ENCODE data around the gene BRD9.
A peak's percentile ranks its signal among the peaks of the same experiment; 100 is the strongest.
"Not testable (repeated sequence)": the region's sequence is repeated elsewhere in the genome, so short reads cannot be mapped to it uniquely, and the experiment has no call there.

The BRD9 gene

DNA sequence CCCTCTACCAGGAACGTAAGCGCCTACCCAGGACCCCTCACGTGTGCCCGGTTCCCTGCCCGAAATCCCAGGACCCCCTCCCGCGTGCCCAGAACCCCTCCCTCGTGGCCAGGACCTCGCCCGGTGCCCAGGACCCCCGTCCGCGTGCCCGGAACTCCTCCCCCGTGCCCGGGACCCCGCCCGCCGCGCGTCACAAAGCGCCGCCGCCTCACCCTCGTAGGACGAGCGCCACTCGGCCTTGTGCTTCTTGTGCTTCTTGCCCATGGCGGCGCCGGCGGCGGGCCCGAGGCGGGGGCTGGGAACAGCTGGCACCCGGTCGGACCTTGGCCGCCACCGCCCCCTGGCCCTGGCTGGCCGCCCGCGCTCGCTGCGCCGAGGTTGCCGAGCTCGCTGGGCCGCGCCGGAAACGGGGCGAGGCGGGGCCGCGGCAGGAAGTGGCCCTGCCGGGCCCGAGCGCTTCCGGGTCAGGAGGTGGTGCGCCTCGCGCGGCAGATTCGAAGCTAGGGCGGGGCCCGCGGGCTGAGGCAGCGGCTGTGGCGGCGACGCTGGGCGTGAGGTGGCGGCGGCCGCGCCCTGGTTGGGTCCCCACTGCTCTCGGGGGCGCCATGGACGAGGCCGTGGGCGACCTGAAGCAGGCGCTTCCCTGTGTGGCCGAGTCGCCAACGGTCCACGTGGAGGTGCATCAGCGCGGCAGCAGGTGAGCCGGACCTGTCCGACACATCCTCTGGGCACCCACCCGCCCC, at the start of gene BRD9, which contains the start of gene TRIP13:
Gene BRD9, minus strand, starts transcription at position 408 of the 743 bp plus-strand sequence. Its CDS starts 144 bp downstream, at position 264.
Gene TRIP13, plus strand, starts transcription at position 491 of the 743 bp plus-strand sequence. Its CDS starts 115 bp downstream, at position 606.
- DNase-seq, result peak; percentile 70

DNA sequence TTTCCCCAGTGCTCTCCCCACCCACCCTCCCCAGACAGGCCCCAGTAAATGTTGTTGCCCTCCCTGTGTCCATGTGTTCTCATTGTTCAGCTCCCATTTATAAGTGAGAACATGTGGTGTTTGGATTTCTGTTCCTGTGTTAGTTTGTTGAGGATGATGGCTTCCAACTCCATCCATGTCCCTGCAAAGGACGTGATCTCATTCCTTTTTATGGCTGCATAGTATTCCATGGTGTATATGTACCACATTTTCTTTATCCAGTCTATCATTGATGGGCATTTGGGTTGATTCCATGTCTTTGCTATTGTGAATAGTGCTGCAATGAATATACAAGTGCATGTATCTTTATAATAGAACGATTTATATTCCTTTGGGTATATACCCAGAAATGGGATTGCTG, 48.1 kb upstream of the BRD9 start:
- DNase-seq, result not testable (repeated sequence)

DNA sequence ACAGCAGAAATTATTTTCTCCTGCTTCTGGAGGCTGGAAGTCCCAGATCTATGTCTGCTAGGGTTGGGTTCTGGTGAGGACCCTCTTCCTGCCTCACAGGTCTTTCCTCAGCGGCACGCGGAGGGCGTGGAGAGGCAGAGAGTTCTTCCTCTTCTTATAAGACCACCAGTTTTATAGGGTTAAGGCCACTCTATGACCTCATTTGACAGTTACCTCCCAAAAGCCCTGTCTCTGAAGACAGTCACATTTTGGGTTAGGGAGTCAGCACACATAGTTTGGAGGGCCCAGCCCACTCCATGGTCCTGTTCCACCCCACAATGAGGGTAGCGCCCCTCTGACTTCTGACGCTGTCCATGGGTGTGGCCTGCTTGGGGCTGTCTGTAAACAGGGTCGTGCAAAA, 46.8 kb upstream of the BRD9 start:
- no peak for DNase-seq

DNA sequence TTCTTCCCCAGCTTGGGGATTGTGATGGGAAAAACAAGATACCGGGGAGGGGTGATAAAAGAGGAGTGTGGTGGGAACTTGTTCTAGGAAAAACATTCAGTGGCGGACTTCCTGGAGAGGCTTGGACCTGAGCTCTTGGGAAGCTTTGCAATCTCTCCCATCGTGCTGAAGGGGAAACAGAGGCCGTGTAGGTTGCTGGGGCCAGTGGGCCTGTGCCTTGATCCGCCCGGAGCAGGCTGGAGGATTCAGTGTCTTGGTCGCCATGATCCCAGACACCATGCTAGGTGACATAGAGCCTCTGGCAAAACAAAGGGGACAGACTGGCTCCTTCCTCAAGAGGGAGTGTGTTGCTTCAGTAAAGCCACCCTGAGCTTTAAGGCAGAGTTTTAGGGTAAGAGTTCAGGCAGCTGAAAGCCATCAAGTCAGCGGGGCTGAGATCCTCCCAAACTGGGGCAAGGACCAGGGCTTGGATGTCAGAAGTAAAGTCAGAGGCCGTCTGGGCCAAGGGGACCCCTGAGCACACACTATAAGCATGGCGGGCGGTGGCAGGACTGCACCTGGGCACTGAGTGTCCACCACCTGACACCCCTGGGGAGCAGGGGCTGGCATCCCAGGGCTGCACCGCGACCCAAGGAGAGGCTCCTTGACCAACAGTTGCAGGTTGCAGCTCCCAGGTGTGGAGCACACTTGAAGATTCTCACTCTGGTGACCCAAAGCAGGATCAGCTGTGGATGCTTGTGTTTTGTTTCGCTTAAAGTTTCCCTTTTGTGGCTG, 44.7 kb upstream of the BRD9 start:
- no peak for DNase-seq

DNA sequence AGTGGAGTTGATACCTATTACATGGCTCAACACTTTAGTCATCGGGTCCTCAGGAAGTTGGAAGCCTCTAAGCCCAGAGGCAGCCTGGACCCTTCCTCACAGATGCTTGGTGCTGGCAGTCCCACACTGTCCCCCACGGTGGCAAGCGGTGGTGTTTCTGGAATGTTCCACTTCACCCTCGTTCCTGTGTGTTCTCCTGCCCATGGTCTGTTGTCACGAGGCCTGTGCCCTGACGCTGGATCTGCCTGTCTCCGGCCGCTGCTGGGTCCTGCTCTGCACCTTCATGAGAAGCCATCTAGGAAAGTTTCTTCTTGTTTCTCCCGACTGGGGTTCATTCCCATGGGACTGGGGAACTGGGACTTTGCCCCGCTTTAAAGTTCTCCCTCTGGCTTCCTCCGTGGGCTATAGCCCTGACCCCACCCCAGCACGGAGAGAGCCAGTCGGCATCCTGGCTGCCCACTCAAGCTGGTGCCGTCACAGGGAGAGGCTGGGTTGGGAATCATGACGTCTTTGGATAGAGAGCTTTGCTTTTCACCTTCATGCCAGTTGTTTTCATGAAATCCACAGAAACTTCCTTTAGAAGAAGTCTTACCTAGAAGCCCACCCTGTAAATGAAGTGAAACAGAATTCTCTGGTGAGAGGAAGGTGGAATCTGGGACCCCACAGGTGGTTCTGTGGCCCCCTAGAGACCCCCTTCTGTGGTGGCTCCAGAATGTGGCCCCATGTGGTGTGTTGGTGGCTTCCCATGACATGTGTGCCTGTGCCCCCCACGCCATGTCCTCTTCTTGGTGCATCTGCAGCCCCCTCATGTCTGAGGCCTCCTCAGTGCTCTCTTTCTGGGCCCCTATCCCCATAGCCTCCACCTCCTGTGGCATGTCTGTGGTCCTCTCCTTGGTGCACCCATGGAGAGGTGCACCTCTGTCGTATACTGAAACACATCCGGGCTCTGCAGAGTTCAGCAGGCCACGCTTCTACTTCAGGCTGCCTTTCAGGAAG, 43.8 kb upstream of the BRD9 start:
- no peak for DNase-seq

DNA sequence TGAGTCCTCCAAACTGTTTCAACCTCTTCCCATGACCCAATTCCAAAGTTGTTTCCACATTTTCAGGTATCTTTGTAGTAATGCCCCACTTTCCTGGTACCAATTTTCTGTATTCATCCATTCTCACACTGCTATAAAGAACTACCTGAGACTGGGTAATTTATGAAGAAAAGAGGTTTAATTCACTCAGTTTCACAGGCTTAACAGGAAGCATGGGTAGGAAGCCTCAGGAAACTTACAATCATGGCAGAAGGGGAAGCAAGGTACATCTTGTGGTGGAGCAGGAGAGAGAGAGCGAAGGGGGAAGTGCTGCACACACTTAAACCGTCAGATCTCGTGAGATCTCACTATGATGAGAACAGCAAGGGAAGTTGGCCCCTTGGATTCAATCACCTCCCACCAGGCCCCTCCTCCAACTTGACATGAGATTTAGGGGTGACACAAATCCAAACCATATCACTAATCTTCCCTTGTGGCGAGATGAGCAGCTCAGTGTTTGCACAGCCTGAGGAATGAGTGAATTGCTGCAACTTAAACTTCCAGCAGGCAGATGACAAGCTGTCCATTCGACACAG, 43.0 kb upstream of the BRD9 start:
- DNase-seq, result peak; percentile 80

DNA sequence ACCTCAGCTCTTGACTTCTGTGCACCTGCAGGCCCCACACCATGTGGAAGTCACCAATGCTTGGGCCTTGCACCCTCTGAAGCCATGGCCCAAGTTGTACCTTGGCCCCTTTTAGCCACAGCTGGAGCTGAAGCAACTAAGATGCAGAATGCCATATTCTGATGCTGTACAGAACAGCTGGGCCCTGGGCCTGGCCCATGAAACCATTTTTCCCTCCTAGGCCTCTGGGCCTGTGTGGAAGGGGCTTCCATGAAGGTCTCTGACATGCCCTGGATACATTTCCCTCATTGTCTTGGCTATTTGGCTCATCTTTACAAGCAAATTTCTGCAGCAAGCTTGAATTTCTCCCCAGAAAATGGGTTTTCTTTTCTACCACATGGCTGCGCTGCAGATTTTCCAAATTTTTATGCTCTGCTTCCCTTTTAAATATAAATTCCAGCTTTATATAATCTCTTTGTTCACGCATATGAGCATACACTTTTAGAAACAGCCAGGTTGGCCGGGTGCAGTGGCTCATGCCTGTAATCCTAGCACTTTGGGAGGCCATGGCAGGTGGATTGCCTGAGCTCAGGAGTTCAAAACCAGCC, 41.9 kb upstream of the BRD9 start:
- DNase-seq, result peak; percentile 2

DNA sequence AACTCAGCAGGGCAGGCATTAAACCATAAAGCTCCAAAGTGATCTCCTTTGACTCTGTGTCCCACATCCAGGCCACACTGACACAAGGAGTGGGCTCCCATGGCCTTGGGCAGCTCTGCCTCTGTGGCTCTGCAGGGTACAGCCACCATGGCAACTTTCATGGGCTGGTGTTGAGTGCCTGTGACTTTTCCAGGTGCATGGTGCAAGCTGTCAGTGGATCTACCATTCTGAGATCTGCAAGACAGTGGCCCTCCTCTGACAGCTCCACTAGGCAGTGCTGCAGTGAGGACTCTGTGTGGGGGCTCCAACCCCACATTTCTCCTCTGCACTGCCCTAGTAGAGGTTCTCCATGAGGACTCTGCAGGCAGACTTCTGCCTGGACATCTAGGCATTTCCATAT, 41.4 kb upstream of the BRD9 start:
- DNase-seq, result not testable (repeated sequence)

DNA sequence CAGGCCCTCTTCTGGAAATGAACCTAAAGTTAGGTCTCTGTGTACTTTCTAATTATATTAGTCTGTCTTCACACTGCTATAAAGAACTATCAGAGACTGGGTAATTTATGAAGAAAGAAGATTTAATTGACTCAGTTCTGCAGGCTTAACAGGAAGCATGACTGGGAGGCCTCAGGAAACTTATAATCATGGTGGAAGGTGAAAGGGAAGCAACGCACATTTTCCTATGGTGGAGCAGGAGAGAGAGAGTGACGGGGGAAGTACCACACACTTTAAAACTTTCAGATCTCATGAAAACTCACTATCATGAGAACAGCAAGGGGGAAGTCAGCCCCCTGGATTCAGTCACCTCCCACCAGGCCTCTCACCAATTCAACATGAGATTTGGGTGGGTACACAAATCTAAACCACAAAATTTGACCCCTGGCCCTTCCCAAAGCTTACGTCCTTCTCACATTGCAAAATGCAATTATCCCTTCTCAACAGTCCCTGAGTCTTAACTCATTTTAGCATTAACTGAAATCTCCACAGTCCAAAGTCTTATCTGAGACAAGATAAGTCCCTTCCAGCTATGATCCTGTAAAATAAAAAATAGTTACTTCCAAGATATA, 40.8 kb upstream of the BRD9 start:
- DNase-seq, result no peak

DNA sequence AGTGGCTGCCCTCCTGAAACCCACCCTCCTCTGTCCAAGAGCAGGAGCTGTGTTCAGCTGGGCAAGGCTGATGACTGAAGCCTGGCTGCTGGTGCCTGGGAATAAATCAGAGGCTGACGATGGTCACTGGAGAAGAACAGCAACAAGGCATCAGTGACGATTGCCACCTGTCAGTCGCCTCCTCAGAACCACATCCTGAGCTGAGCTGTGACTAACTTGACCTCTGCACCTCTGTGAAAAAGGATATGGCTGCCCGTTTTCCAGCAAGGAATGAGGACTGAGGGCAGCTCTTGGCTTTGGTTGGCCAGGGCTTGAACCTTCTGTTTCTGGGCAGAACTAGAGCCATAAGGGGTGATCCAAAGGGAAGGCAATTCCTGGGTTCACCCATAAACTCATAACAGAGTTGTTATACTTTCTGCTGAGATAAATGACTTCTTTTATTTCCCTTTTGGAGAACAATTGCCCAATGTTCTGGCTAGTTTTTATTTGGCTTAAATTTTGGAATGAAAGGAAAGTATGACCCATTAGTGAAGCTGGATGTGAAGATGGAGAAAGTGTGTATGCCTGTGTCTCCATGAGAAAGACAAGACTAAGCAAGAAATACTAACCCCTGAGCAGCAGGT, 40.1 kb upstream of the BRD9 start:
- DNase-seq, result no peak

DNA sequence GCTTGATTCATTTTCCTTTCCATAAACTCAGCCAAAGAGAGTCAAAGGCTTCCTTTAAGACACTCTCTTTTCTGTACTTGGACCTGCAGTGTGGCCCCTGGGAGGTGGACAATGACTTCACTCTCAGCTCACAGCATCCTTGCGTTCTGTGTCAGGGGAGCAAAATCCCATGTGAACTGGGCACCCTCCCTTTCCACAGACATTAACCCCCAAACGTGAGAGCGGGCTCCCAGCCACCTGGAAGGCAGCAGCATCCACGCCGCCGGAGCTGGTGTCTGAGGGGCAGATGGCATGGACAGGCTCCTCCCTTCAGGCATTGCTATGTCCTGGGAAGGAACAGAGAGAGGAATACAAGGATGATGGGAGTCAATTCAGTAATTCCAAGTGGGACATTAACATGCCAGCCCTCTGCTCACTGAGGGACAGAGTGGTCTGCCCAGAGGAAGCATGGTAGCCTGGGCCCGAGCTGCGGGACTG, 39.6 kb upstream of the BRD9 start:
- no peak for DNase-seq

DNA sequence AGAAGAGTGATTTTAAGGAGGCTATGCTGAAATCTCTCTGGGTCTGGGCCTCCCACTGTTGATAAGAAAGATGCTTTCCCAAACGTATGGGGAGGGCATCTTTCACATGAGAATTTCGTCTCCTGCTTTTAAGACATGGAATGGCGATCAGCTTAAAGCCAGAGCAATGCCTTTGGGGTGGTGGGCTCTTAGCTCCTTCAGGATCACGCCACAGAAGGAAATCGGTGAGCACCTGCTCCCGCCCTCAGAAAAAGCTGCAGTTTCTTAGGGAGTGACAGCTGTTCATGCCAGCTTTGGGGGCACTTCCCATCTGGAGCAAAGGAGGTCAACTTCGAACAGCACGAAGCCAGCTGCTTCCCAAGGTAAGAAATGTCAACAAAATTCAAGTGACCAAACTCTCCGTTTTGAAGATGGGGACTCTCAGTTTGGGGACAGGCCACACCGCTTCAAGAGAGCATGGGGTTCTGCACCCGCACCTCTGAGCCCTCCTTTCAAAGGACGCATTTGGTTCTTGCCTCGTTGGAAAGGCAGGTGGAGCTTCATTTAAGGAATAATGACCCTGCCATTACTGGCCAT, 39.1 kb upstream of the BRD9 start:
- no peak for DNase-seq

DNA sequence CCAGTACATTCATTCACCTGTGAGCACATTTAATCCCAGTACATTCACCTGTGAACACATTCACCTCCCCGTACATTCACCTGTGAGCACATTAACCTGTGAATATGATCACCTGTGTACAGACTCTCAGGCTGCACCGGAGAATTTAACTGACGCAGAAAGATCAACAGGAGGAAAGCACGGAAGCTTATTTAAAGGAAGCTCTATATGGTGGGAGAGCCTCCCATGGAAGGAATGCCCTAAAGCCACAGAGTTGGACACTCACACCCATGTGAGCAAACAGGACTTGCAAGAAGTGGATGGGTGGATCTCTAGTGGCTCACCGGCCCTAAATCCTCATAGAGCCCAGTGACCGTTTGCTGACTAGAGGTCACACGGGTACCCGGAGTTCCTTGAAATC, 38.3 kb upstream of the BRD9 start:
- no peak for DNase-seq

DNA sequence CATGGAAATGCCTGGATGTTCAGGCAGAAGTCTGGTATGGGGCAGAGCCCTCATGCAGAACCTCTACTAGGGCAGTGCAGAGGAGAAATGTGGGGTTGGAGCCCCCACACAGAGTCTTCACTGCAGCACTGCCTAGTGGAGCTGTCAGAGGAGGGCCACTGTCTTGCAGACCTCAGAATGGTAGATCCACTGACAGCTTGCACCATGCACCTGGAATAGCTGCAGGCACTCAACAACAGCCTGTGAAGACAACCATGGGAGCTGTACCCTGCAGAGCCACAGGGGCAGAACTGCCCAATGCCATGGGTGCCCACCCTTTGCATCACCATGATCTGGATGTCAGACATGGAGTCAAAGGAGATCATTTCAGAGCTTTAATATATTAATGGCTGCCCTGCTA, 37.0 kb upstream of the BRD9 start:
- DNase-seq, result no peak

DNA sequence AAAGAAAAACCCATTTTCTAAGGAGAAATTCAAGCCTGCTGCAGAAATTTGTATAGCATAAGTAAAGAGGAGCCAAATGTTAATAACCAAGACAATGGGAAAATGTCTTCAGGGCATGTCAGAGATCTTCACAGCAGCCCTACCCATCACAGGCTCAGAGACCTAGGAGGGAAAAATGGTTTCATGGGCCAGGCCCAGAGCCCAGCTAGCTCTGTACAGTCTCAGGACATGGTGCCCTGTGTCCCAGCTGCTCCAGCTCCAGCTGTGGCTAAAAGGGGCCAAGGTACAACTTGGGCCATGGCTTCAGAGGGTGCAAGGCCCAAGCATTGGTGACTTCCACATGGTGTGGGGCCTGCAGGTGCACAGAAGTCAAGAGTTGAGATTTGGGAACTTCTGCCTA, 36.6 kb upstream of the BRD9 start:
- DNase-seq, result not testable (repeated sequence)

DNA sequence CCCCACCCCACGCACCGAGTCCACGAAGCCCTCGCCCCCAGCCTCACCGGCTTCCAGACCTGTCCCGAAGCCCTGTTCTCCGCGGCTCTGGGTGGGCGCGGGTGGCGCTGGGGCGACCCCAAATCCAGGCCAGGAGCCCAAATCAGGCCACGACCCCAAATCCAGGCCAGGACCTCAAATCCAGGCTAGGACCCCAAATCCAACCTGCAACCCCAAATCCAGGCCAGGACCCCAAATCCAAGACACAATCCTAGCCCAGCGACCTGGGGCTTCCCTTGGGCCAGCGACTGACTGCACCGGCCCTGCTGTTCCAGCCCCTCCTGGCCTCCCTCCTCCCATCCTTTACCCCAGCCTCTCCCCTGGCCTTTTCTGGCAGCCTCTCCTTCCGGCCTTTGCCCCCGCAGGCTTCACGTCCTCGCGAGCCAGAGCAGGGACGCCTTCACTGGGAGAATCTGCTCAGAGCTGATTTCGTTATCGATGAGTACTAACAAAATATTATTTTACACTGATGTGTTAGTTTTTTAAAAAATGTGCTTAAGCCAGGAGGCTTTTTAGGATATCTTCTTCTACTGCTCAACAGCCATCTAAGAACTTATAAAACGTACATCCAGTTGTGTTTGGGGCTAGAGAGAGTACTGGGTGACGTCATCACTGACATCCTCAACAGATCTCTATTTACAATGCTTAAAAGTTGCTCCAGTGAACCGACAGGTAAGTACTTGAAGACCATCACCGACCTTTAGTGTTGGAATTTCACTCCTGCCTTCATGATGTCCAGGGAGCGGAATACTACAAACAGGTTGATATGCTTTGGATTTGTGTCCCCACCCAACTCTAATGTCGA, 34.8 kb upstream of the BRD9 start:
- no peak for DNase-seq

DNA sequence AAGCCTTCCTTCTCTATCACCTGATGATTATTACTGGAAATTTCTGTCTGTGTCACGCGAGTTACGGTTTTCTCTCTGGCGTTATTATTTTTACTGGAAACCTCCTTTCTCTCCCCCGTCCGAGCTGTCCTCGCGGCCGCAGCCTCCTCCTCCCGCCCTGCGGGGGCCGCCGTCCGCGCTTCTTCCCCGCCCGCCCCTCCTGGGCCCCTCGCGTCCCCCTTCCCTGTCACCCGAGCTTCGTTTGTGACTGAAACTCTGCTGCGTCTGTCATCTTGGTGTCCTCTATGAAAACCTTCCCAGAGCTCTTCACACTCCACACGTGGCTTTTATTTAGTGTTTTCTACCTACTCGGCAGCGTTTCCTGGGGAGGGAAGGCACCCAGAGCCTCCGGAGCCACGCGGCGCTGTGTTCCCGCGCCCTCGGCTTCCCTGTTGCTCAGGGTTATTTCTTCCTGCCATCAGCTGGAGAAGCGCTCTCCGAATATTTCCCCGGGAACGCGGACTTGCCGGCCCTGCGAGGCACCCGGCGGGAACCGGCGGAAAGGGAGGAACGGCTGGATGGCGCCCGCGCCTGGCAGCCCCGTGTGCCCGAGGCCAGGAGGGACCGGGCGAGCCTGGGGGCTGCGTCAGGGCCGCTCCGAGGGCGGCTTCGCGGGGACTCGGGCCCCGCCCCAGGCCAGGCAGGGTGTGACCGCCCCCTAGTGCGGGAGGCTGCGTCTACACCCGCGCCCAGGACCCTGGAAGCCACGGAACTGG, 34.0 kb upstream of the BRD9 start:
- no peak for DNase-seq

DNA sequence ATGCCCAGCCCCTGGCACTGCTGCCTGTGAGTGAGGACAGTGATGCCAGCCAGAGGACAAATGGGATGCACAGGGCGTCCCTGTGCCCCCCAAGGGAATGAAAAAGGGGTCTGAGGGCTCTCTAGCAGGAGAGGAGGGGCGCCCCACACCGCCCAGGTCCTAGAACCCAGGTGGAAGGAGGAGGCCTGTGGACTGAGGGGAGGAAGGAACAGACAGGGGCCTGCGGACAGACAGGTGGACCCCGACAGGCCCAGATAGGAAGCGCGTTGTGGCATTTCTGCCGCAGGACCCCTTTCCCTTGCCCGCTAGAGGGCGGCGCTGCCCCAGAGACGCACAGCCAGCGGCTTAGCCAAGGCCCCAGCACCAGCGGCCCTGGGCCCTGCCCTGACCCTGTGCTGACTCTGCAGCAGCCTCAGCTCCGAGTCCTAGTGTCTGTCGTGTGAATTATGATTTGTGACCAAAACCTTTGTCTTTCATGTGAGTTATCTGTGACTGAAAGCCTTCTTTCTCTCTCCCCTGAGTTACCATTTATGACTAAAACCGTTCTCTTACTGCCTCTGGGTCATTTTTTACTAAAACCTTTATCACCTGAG, 30.8 kb upstream of the BRD9 start:
- DNase-seq, result peak; percentile 79
